Fibroblast of pulmonary artery (primary cell): Measurements from ENCODE around the gene GRK6.

Experiments used
- DNase-seq: peaks from one replicate; pipeline ENCODE4 v3.0.0-alpha.2; 2010; ENCODE audit warnings: low read depth
- H3K4me3 ChIP-seq: replicated peaks from 2 replicates; pipeline ENCODE4 v1.5.1; 2011; ENCODE audit warnings: low read depth, mild to moderate bottlenecking, control low read depth, low read length, moderate library complexity
- CTCF ChIP-seq: IDR thresholded peaks from 2 replicates; pipeline ENCODE4 v1.5.1; 2011; ENCODE audit warnings: mild to moderate bottlenecking, control low read depth, low read length, inconsistent platforms; ENCODE audit errors: missing control alignments

Gene GRK6

GRCh38 chr5:177486256-177486655, 59.8 kb downstream of the GRK6 start:
- TF ChIP-seq CTCF, result no peak

GRCh38 chr5:177487144-177487543, 60.7 kb downstream of the GRK6 start:
- no peak overlapping the region for H3K4me3 ChIP-seq
- DNase-seq, result no peak
- TF ChIP-seq CTCF, result no peak

More at GRCh38 chr5:177486256-177486655, 59.8 kb downstream of the GRK6 start:
- H3K4me3 ChIP-seq, result no peak overlapping the region
- DNase-seq, result no peak

GRCh38 chr5:177487975-177488374, 61.5 kb downstream of the GRK6 start:
- no peak overlapping the region for H3K4me3 ChIP-seq
- no peak for TF ChIP-seq CTCF
- DNase-seq, result no peak

GRCh38 chr5:177489119-177489716, 62.7 kb downstream of the GRK6 start:
- no peak overlapping the region for H3K4me3 ChIP-seq
- no peak for TF ChIP-seq CTCF
- no peak for DNase-seq

GRCh38 chr5:177490311-177490991, 64.0 kb downstream of the GRK6 start:
- no peak overlapping the region for H3K4me3 ChIP-seq
- TF ChIP-seq CTCF, result no peak

GRCh38 chr5:177490992-177491391, 64.5 kb downstream of the GRK6 start:
- DNase-seq, result no peak
- TF ChIP-seq CTCF, result no peak
- no peak overlapping the region for H3K4me3 ChIP-seq

More at GRCh38 chr5:177490311-177490991, 64.0 kb downstream of the GRK6 start:
- no peak for DNase-seq
